Measurements from ENCODE around the gene YWHAH.

DNA sequence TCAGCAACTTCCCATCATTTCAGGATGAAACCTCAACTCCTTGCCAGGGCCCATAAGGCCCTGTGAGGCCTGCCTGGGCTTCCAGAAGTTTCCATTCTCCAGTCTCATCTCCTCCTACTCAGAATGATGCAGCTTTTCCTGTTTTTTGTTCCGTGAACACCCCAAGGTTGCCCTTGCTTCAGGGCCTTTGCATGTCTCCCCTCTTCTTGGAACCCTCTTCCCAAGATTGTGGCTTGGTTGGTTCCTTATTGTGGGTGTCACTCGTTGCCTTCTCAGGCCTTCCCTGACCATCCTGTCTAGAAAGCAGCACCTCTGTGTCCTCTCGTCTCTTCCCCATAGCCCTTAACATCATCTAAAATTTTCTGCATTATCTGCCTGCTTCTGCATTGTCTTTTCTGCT lies 23.2 kb upstream of the YWHAH start:
- TF ChIP-seq, protein P1, sequence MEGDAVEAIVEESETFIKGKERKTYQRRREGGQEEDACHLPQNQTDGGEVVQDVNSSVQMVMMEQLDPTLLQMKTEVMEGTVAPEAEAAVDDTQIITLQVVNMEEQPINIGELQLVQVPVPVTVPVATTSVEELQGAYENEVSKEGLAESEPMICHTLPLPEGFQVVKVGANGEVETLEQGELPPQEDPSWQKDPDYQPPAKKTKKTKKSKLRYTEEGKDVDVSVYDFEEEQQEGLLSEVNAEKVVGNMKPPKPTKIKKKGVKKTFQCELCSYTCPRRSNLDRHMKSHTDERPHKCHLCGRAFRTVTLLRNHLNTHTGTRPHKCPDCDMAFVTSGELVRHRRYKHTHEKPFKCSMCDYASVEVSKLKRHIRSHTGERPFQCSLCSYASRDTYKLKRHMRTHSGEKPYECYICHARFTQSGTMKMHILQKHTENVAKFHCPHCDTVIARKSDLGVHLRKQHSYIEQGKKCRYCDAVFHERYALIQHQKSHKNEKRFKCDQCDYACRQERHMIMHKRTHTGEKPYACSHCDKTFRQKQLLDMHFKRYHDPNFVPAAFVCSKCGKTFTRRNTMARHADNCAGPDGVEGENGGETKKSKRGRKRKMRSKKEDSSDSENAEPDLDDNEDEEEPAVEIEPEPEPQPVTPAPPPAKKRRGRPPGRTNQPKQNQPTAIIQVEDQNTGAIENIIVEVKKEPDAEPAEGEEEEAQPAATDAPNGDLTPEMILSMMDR (IDR thresholded peaks at IDR 0.05; ENCODE audit: low read depth, low read length) = no peak
- TF ChIP-seq POLR2A (IDR thresholded peaks at IDR 0.05; ENCODE audit: extremely low read depth, insufficient read length) = no peak
- TF ChIP-seq, protein P2, sequence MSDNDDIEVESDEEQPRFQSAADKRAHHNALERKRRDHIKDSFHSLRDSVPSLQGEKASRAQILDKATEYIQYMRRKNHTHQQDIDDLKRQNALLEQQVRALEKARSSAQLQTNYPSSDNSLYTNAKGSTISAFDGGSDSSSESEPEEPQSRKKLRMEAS (IDR thresholded peaks at IDR 0.05; ENCODE audit: low read depth, low read length) = no peak
- no peak for TF ChIP-seq MYC (IDR thresholded peaks at IDR 0.05; ENCODE audit: low read depth, low read length)
